MCF 10A (cell line): ENCODE data around the gene NDUFA1. TPM values are rescaled to one million over a fixed set of nuclear protein-coding genes. Genes with fewer than 3 reads are reported as not detected.

Experiments
- BruUV-seq: library from RNA; stranded (reverse); fragments of 400-500 nt; replicated peaks from 2 replicates; lab custom pipeline; 2021; lab: Mats Ljungman, UMichigan
- CTCF ChIA-PET: fragments of 300-600 bp; sonication (Branson Sonifier 250); formaldehyde crosslinking; extraction: SDS; loops from one replicate; lab custom pipeline; 2021; ENCODE audit warnings: antibody characterized with exemption, inconsistent platforms; lab: Yijun Ruan, JAX
- POLR2A ChIA-PET: fragments of 300-600, 350-650 bp; sonication (Branson Sonifier 250); formaldehyde crosslinking; extraction: SDS; loops from one replicate; lab custom pipeline; 2020; ENCODE audit warnings: antibody characterized with exemption, inconsistent platforms; lab: Yijun Ruan, JAX
- DNase-seq: peaks from one replicate; pipeline ENCODE4 v3.0.0-alpha.2; 2018; ENCODE audit not compliant: unreplicated experiment
- H3K27ac Mint-ChIP-seq: one replicate; pipeline ENCODE4 v1.8.0; 2022; ENCODE audit warnings: mild to moderate bottlenecking, low read depth, mixed read lengths; ENCODE audit not compliant: unreplicated experiment
- H3K27me3 Mint-ChIP-seq: one replicate; pipeline ENCODE4 v1.8.0; 2022; ENCODE audit warnings: mixed read lengths; ENCODE audit not compliant: insufficient read depth, unreplicated experiment
- H3K36me3 Mint-ChIP-seq: one replicate; pipeline ENCODE4 v1.8.0; 2022; ENCODE audit warnings: mild to moderate bottlenecking, moderate library complexity, mixed read lengths; ENCODE audit not compliant: insufficient read depth, unreplicated experiment
- H3K4me1 Mint-ChIP-seq: one replicate; pipeline ENCODE4 v1.8.0; 2022; ENCODE audit warnings: mixed read lengths; ENCODE audit not compliant: insufficient read depth, unreplicated experiment
- H3K4me3 Mint-ChIP-seq: one replicate; pipeline ENCODE4 v1.8.0; 2022; ENCODE audit warnings: mild to moderate bottlenecking, moderate library complexity, mixed read lengths; ENCODE audit not compliant: unreplicated experiment
- H3K9me3 Mint-ChIP-seq: one replicate; pipeline ENCODE4 v1.8.0; 2022; ENCODE audit warnings: mixed read lengths; ENCODE audit not compliant: unreplicated experiment
- intact Hi-C: fragments of 100-400 bp; cut with micrococcal nuclease; formaldehyde crosslinking; loops from 2 replicates; pipeline ENCODE4 v1.14.1; 2022
- total RNA-seq: library from RNA; stranded (reverse); gene quantifications from 2 replicates; pipeline ENCODE4 v1.2.3, GENCODE V29; 2022
- TF ChIP-seq, protein P1 (sequence below): fragments of 200-600 bp; IDR thresholded peaks from one replicate; pipeline ENCODE4 v1.8.0; 2022; ENCODE audit warnings: antibody characterized with exemption, mild to moderate bottlenecking; ENCODE audit not compliant: unreplicated experiment

Gene NDUFA1
- total RNA-seq, 1 experiment from 2014 or later, result 82.8 TPM

DNA sequence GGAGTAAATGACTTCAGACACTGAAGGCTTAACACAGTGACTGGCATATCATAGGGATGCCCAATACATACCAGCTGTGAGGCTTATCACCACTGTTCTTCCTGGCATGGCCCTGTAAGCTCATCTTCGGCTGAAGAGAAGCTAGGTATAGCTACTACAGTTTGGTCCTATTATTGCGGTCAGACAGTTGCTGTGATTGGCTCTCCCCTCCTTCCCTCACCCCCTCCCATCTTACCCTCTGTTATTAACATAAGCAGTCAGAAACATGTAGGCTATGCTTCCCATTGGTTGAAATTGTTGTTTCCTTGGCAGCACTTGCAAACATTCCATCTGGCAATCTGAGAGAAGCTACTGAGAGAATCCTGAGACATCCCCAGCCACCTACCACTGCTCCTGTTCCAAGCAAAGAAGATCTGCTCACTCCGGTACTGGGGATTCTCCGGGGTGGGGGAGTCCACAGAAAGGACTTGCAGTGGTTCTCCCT lies 24.3 kb downstream of the NDUFA1 start, which contains the start of gene AKAP14:
AKAP14 (plus strand) TSS at position 51 of the 484 bp plus-strand sequence. CDS start 7,331 bp downstream, outside the sequence.
- intact Hi-C loops, result no loop called here
- Mint-ChIP-seq H3K9me3 (no peaks in the 10 kb centered on the region), H3K4me3 (no peak within 1 kb of the TSS), H3K36me3 (peaks cover 8% of the 10 kb centered on the region), H3K4me1 (no peaks in the 10 kb centered on the region), H3K27me3 (no peaks in the 10 kb centered on the region), H3K27ac (no peak within 1 kb of the TSS)
- ChIA-PET CTCF (interaction anchor here (1.1 to 1.4 kb wide), 2 partner anchors 9 to 14 kb away, joined by 3 to 4 read pairs; no protein-coding TSS in a partner anchor), POLR2A (no interaction called here)
- TF ChIP-seq, protein P1, sequence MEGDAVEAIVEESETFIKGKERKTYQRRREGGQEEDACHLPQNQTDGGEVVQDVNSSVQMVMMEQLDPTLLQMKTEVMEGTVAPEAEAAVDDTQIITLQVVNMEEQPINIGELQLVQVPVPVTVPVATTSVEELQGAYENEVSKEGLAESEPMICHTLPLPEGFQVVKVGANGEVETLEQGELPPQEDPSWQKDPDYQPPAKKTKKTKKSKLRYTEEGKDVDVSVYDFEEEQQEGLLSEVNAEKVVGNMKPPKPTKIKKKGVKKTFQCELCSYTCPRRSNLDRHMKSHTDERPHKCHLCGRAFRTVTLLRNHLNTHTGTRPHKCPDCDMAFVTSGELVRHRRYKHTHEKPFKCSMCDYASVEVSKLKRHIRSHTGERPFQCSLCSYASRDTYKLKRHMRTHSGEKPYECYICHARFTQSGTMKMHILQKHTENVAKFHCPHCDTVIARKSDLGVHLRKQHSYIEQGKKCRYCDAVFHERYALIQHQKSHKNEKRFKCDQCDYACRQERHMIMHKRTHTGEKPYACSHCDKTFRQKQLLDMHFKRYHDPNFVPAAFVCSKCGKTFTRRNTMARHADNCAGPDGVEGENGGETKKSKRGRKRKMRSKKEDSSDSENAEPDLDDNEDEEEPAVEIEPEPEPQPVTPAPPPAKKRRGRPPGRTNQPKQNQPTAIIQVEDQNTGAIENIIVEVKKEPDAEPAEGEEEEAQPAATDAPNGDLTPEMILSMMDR, result no peak
- BruUV-seq, result no TSS peak
- no peak for DNase-seq

DNA sequence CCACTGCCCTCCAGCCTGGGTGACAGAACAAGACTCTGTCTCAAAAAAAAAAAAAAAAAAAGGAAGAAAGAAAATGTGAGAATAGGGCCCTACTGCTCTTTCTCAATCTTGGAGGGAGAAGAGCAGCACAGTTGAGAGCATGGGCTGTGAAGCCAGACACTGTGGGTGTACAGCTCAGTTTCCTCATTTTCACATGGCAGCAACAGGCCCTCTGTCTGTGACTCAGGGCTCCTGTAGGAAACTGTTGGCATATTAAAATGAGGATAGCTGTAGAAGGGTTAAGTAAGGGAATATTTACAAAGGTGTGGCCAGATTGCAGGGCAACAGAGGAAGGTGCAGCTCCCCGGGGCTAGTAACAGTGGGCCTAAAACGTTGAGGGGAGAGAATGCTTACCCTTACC lies 27.5 kb downstream of the NDUFA1 start:
- Mint-ChIP-seq H3K27ac (no peak overlapping the region), H3K4me1 (no peaks in the 10 kb centered on the region), H3K36me3 (peaks cover 8% of the 10 kb centered on the region), H3K9me3 (no peaks in the 10 kb centered on the region), H3K4me3 (no peak overlapping the region), H3K27me3 (no peaks in the 10 kb centered on the region)
- intact Hi-C loops, result no loop called here
- ChIA-PET POLR2A (no interaction called here), CTCF (interaction anchor here (0.7 kb wide), 1 partner anchor 1097 kb away, joined by 4 read pairs; no protein-coding TSS in a partner anchor)
- DNase-seq, result no peak
- BruUV-seq, result no TSS peak
- TF ChIP-seq, protein P1, result no peak

DNA sequence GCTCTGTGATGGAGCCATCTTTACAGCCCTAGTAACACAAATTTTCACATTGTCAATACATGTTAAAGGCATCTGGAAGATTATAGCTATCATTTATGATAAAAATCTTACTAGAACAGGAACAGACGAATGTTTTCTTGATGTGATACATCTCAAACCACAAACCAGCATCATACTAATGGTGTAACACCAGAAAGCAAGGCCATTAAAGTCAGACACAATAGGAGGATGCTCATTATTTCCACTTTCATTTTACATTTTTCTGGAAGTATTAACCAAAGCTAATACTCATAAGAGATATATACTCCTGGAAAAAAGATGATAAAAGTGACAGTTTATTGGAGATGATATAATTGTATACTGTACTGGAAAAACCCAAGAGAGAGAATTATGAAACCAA lies 29.3 kb downstream of the NDUFA1 start:
- CTCF ChIA-PET, result interaction anchor here (0.6 kb wide), 1 partner anchor 383 kb away, joined by 4 read pairs; no protein-coding TSS in a partner anchor
- TF ChIP-seq, protein P1, result no peak

DNA sequence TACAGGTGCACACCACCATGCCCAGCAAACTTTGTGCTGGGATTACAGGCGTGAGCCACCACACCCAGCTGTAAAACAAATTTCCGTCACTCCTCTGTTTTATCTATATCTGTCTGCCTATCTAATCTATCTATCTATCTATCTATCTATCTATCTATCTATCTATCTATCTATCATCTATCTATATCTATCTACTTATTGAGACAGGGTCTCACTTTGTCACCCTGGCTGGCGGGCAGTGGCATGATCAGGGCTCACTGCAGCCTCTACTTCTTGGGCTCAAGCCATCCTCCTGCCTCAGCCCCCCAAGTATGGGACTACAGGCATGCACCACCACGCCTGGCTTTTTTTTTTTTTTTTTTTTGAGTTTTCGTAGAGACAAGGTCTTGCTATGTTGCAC lies 44.7 kb downstream of the NDUFA1 start:
- ChIA-PET CTCF (interaction anchor here (0.7 kb wide), 1 partner anchor 534 kb away, joined by 3 read pairs; no protein-coding TSS in a partner anchor), POLR2A (interaction anchor here (0.7 kb wide), 1 partner anchor 384 kb away, joined by 3 read pairs; no protein-coding TSS in a partner anchor)
- intact Hi-C loops, result no loop called here
- no TSS peak for BruUV-seq
- H3K27me3 Mint-ChIP-seq, result peaks cover 11% of the 10 kb centered on the region
- TF ChIP-seq, protein P1, result no peak
- H3K4me3 Mint-ChIP-seq, result no peak overlapping the region
- H3K36me3 Mint-ChIP-seq, result no peaks in the 10 kb centered on the region
- DNase-seq, result no peak
- no peaks in the 10 kb centered on the region for H3K9me3 Mint-ChIP-seq
- no peak overlapping the region for H3K27ac Mint-ChIP-seq
- H3K4me1 Mint-ChIP-seq, result no peaks in the 10 kb centered on the region

More for the DNA sequence above, 29.3 kb downstream of the NDUFA1 start:
- H3K9me3 Mint-ChIP-seq, result no peaks in the 10 kb centered on the region
- peaks cover 8% of the 10 kb centered on the region for H3K36me3 Mint-ChIP-seq
- POLR2A ChIA-PET, result no interaction called here
- H3K27ac Mint-ChIP-seq, result no peak overlapping the region
- H3K27me3 Mint-ChIP-seq, result peaks cover 10% of the 10 kb centered on the region
- intact Hi-C loops, result no loop called here
- H3K4me3 Mint-ChIP-seq, result no peak overlapping the region
- no peaks in the 10 kb centered on the region for H3K4me1 Mint-ChIP-seq
- no peak for DNase-seq
- BruUV-seq, result no TSS peak
